GM12878 (cell line): Measurements from ENCODE around the gene CD9. TPM values are rescaled to one million over a fixed set of nuclear protein-coding genes. Genes with fewer than 3 reads are reported as not detected.

ENCODE experiments used
- ATF3 ChIP-seq: IDR thresholded peaks from 2 replicates; pipeline ENCODE4 v1.6.1; 2011; ENCODE audit warnings: low read depth, mild to moderate bottlenecking, low read length, moderate library complexity, borderline replicate concordance; ENCODE audit errors: extremely low read depth
- CREM ChIP-seq: IDR thresholded peaks from 2 replicates; pipeline ENCODE4 v1.6.1; 2014; ENCODE audit warnings: antibody characterized with exemption, low read depth
- CTCF ChIP-seq, 3 experiments: IDR thresholded peaks in 2 of 3; conservative IDR thresholded peaks in 1 of 3; 2 replicates each; pipeline ENCODE4 v1.5.1; 2011; ENCODE audit warnings: low read depth in 3 of 3, low read length in 3 of 3, mild to moderate bottlenecking in 3 of 3, control low read depth in 2 of 3, moderate library complexity in 2 of 3, inconsistent platforms in 1 of 3, mixed read lengths in 1 of 3; ENCODE audit not compliant: control insufficient read depth in 2 of 3, insufficient read depth in 1 of 3; ENCODE audit errors: extremely low read depth in 1 of 3
- DPF2 ChIP-seq: fragments of 450-650 bp; IDR thresholded peaks from 2 replicates; pipeline ENCODE4 v1.6.1; 2017; ENCODE audit warnings: mild to moderate bottlenecking
- ELK1 ChIP-seq: IDR thresholded peaks from 2 replicates; pipeline ENCODE4 v1.6.1; 2012; ENCODE audit warnings: low read depth, low read length, improper control_type of control experiment
- GATAD2B ChIP-seq: fragments of 450-650 bp; conservative IDR thresholded peaks from 2 replicates; pipeline ENCODE4 v1.6.1; 2017; ENCODE audit warnings: low read depth, mild to moderate bottlenecking, moderate library complexity
- HCFC1 ChIP-seq: fragments of 150-350 bp; IDR thresholded peaks from 2 replicates; pipeline ENCODE4 v1.6.1; 2014; ENCODE audit warnings: low read length
- MXI1 ChIP-seq: fragments of 150-350 bp; IDR thresholded peaks from 2 replicates; pipeline ENCODE4 v1.6.1; 2011; ENCODE audit warnings: low read depth, mild to moderate bottlenecking, inconsistent platforms, low read length, improper control_type of control experiment
- NFYA ChIP-seq: IDR thresholded peaks from 2 replicates; pipeline ENCODE4 v1.6.1; 2011; ENCODE audit warnings: low read depth, mild to moderate bottlenecking, low read length, improper control_type of control experiment, borderline replicate concordance
- NRF1 ChIP-seq: conservative IDR thresholded peaks from 2 replicates; pipeline ENCODE4 v1.6.1; 2011; ENCODE audit warnings: mild to moderate bottlenecking, low read depth, low read length, improper control_type of control experiment
- PAX5 ChIP-seq: IDR thresholded peaks from 2 replicates; pipeline ENCODE4 v1.6.1; 2011; ENCODE audit warnings: low read depth, low read length, borderline replicate concordance
- PKNOX1 ChIP-seq: fragments of 450-650 bp; IDR thresholded peaks from 2 replicates; pipeline ENCODE4 v1.6.1; 2016; ENCODE audit warnings: mild to moderate bottlenecking
- RAD21 ChIP-seq: IDR thresholded peaks from 2 replicates; pipeline ENCODE4 v1.6.1; 2011; ENCODE audit warnings: mild to moderate bottlenecking, low read depth, low read length, moderate library complexity; ENCODE audit not compliant: insufficient read depth
- SIN3A ChIP-seq: IDR thresholded peaks from 2 replicates; pipeline ENCODE4 v1.6.1; 2012; ENCODE audit warnings: low read depth, low read length, improper control_type of control experiment
- SKIL ChIP-seq: fragments of 450-650 bp; IDR thresholded peaks from 2 replicates; pipeline ENCODE4 v1.6.1; 2017; ENCODE audit warnings: mild to moderate bottlenecking, low read depth, inconsistent platforms; ENCODE audit not compliant: poor library complexity, severe bottlenecking
- SMARCA5 ChIP-seq: fragments of 450-650 bp; IDR thresholded peaks from 2 replicates; pipeline ENCODE4 v1.6.1; 2017; ENCODE audit warnings: mild to moderate bottlenecking
- SREBF1 ChIP-seq: IDR thresholded peaks from 2 replicates; pipeline ENCODE4 v1.6.1; 2012; ENCODE audit warnings: mild to moderate bottlenecking, low read length
- SUPT20H ChIP-seq: IDR thresholded peaks from 2 replicates; pipeline ENCODE4 v1.6.1; 2011; ENCODE audit warnings: low read depth, mild to moderate bottlenecking, low read length, moderate library complexity, borderline replicate concordance; ENCODE audit not compliant: control insufficient read depth
- USF2 ChIP-seq: IDR thresholded peaks from 2 replicates; pipeline ENCODE4 v1.6.1; 2011; ENCODE audit warnings: low read depth, low read length, improper control_type of control experiment, borderline replicate concordance
- YY1 ChIP-seq: IDR thresholded peaks from 2 replicates; pipeline ENCODE4 v1.6.1; 2011; ENCODE audit warnings: low read depth, mild to moderate bottlenecking, low read length
- ZBED1 ChIP-seq: IDR thresholded peaks from 2 replicates; pipeline ENCODE4 v1.6.1; 2016; ENCODE audit warnings: borderline replicate concordance
- ZNF384 ChIP-seq: IDR thresholded peaks from 2 replicates; pipeline ENCODE4 v1.6.1; 2012; ENCODE audit warnings: low read depth, mild to moderate bottlenecking, low read length, improper control_type of control experiment, borderline replicate concordance
- polyA plus RNA-seq, 11 experiments: library from polyadenylated mRNA; depleted of rRNA in 4 of 11; unstranded in 6 of 11; stranded (reverse) in 5 of 11; fragments of >200 nt; fragmentation: Nextera tagmentation in 4 of 11; fragmentation: Illumina TruSeq in 1 of 11; extraction: Ambion mirVana in 4 of 11; extraction: Trizol in 1 of 11; gene quantifications; 1 replicate in 1 of 11; 2 replicates in 10 of 11; pipeline versions ENCODE4 v1.2.1 to v1.2.3, GENCODE V29; 2011 to 2016; ENCODE audit warnings: inconsistent platforms in 2 of 11, missing spikeins in 2 of 11, low read depth in 1 of 11
- total RNA-seq, 4 experiments: library from RNA; depleted of rRNA in 3 of 4; stranded (reverse); fragments of >200 nt in 3 of 4; fragmentation: Illumina TruSeq in 1 of 4; extraction: Trizol in 1 of 4; gene quantifications; 2 replicates each; pipeline versions ENCODE4 v1.2.1 to v1.2.3, GENCODE V29; 2013 to 2021

The CD9 gene
- total and polyA plus RNA-seq, 10 of the 15 experiments (the other 5 are each of a cell fraction or from before 2014, with no cell fraction given): 4.8 to 29.9 (median 9.7) TPM

- TF ChIP-seq ZBED1 (no peak), SUPT20H (no peak), GATAD2B (no peak), NFYA (no peak), PAX5 (no peak), CTCF (IDR thresholded peaks at IDR 0.05 in 2 of 3, conservative IDR thresholded peaks at IDR 0.05 in 1 of 3; ENCODE audit: control insufficient read depth in 2 of 3, extremely low read depth in 1 of 3, insufficient read depth in 1 of 3, low read depth in 3 of 3, low read length in 3 of 3) (no peak), MXI1 (no peak), USF2 (no peak), SMARCA5 (no peak), YY1 (no peak), SIN3A (no peak), ZNF384 (peak; percentile 51; the same call in 1 of the 2 replicates), CREM (0 out of 2 replicates have a peak, but pooled peaks have one; percentile 16), DPF2 (peak; percentile 26; the same call in 1 of the 2 replicates), ELK1 (no peak), RAD21 (no peak), NRF1 (no peak), HCFC1 (no peak), SREBF1 (no peak), ATF3 (no peak), SKIL (no peak), PKNOX1 (no peak)
Measured at GRCh38 chr12:6272300-6273204, 72.4 kb downstream of the CD9 start (continued).
